Putamen (tissue), 1 donor: ENCODE data around the gene ANKMY1.
A peak's percentile ranks its signal among the peaks of the same experiment; 100 is the strongest.

Experiments used
- DNase-seq: peaks from one replicate; pipeline ENCODE4 v3.0.0-alpha.2; 2016; ENCODE audit warnings: low spot score

Gene ANKMY1

GRCh38 chr2:240557808-240558207, at the start of gene ANKMY1:
Gene ANKMY1, minus strand, starts transcription at chr2:240557988. Its CDS starts 653 bp downstream, at chr2:240557335.
- DNase-seq, result no peak

GRCh38 chr2:240605867-240606743, 48.3 kb upstream of the ANKMY1 start:
- DNase-seq, result no peak

DNA sequence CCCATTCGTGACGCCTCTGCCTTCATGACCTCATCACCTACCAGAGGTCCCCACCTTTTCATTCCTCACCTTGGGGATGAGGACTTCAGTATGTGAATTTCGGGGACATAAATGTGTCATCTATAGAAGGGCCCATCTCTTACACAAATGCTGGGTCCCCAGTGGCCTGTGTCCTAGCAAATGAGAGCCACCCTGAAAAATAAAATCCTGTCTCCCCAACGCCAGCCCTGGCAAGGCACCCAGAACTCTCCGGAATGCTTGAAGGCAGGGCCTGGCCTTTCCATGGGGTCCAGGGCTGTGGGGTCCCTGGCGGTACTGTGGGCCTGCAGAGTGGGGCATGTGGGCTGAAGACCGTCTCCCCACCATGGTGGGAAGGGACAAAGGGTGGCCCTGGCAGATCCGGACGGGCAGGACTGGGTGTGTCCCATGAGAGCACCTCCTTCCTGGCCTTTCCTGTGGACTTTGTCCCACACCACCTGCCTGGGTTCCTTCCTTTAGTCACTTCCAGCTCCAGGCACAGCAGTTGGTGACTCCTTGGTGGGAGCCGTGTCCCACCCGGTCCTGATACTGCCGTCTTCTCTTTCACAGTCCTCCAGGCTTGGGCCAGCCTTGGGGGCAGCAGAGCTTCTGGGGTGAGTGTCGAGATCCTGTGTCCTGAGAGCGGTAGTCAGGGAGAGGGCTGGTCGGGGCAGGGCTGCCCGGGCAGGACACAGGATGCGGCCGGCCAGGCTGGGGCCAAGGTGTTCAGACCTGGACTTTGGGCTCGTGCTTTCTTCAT, 47.3 kb upstream of the ANKMY1 start:
- no peak for DNase-seq

DNA sequence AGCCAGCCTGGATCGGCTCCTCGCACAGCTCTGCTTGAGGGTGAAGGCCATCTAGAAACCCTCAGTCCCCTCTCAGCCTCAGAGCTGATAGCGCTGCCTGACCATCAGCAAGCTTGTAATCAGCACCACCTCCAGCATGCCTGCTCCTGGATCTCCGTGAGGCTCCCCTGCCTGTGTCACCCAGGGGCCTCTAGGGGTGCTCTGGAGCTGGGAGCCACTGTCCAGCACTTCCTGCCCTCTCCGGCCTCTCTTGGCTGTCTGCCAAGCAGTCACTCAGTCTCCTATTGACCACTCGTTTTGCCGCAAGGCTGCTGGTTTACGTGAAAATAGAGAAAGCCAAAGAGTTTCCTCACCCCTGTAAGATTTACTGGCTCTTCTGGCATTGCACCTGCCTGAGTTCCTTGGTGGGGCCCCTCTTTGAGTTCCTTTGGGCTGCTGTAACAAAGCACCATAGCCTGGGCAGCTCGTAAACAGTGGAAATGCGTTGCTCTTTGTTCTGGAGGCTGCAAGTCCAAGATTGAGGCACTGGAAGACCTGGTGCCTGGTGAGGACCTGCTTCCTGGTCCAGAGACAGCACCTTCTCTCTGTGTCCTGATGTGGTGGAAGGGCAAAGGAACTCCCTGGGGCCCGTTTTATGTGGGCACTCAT, 46.6 kb upstream of the ANKMY1 start:
- peak; percentile 84 for DNase-seq

DNA sequence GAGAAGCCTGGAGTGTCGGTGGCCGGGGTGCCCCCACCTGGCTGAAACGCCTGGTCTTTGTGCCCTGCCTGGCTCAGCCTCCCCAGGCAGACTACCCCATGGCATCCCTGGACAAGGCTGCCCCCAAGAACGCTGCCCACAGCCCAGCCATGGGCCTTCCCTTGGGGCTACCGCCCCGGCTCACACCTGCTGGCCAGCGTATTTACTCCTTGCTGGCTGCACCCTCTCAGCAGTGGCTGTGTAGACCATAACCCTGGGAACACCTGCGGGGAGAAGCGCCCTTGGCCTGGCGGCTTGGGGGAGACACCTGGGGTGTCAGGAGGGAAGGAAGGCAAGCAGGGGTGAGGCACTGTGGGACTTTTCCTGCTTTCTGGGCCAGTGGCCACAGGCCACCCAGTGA, 46.1 kb upstream of the ANKMY1 start:
- DNase-seq, result no peak

GRCh38 chr2:240603081-240603835, 45.5 kb upstream of the ANKMY1 start:
- DNase-seq, result no peak

- no peak for DNase-seq
These were observed 44.7 kb upstream of the ANKMY1 start for GRCh38 chr2:240602266-240603050.

DNA sequence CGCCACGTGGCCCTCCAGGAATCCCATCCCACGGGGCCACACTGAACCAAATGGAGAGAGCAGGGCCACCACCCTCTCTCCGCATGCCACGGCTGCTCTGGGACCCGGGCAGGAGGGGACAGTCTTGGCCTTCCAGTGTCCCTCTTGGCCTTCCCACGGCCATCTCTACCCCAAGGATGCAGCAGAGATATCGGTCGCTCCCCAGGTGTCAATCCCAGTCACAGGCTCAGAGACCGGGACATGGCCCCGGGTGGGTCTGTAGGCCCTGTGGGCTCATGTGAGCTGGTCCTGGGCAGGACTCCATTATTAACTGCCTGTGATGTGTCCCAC, 44.0 kb upstream of the ANKMY1 start:
- no peak for DNase-seq

DNA sequence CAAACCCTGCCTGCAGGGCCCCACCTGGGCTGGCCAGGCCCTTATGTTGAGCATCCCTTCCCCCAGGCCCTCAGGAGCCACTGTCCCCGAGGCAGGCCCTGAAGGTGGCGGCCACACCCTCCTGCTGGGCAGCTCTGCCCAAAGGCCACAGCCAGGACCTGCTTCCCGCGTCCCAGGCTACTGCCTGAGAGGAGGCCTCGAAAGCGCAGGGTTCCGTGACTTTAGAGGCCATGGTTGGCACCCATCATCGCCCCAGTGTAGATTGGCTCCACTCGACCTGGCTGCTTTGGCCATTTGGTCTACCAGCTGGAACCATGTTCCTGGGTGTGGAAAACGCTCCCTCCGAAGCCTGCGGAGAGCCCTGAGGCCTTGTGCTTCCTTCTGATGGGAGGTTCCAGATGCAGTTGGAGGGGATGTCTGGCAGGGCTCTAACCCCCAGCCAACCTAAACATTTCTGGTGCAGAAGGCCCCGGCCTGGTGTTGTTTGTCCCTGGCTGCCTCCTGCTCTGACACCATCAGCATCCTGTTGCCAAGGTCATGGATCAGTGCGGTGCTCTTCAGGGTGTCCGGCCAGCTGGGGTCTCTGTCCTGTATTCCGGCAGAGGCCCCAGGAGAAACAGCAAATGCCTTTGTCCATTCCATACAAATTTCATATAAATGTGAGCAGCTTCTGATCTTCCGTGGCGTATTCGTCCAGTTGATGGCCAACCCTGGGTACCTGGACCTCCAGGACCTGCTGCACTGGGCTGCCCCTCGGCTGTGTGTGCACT, 43.5 kb upstream of the ANKMY1 start:
- no peak for DNase-seq

DNA sequence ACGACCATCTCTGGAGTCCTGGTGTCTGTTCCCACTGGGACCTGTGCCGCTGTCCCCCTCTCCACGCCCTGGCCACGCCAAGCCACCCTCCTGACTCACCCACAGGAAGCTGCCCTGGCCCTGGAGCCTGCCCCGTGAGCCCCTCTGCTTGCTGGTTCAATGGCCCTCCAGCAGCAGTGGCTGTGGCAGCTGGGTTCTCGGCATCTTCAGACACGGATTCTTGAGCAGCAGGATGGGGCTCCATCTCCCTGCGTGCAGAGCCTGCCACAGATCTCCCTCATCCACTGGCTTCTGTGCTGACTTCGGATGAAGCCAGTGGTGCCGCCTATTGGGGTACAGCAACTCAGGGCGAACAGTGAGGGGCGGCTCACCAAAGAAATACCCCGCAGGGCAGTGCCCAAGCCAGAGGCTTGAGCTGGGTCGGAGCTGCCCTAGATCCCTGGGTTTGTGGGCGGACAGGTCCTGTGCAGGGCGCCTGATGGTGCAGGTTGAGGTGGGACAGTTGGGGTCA, 42.7 kb upstream of the ANKMY1 start:
- DNase-seq, result no peak

DNA sequence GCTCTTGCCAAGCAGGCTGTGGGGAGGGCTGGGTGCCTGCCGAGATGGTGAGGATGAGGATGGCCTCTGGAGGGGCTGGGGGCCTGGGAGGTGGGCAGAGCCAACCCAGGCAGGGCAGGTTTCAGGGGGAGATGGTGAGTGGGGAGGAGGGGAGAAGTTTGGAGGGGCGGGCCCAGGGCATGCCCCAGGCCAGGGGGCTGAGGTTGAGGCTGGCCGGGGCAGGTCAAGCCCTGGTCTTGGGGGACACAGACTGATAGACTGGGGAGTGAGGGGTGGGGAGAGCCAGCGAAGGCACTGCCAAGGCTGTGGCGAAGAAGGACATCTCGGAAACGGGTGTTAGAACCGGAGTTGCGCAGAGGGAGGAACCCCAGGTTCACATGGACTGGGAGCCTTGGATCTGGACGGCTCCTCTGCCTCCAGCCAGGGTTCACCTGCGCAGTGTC, 41.4 kb upstream of the ANKMY1 start:
- DNase-seq, result no peak

GRCh38 chr2:240598311-240598911, 40.6 kb upstream of the ANKMY1 start:
- DNase-seq, result no peak

GRCh38 chr2:240597419-240598181, 39.8 kb upstream of the ANKMY1 start:
- no peak for DNase-seq

- DNase-seq, result no peak
These were observed 39.2 kb upstream of the ANKMY1 start for GRCh38 chr2:240597054-240597418.

GRCh38 chr2:240596491-240596931, 38.7 kb upstream of the ANKMY1 start:
- DNase-seq, result peak; percentile 57

DNA sequence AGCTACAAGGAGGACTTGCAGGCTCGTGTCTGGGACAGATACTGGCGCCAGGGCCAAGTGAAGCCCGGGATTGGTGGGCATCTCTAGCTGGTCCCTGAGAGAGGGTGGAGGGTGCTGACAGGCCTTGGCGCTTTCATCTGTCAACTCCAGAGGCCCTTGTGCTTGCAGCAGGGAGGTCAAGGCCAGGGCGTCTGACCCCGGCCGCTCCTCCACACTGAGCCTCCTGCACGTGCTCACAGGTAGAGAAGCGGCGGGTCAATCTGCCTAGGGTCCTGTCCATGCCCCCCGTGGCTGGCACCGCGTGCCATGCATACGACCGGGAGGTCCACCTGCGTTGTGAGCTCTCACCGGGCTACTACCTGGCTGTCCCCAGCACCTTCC, 38.3 kb upstream of the ANKMY1 start:
- DNase-seq, result no peak

DNA sequence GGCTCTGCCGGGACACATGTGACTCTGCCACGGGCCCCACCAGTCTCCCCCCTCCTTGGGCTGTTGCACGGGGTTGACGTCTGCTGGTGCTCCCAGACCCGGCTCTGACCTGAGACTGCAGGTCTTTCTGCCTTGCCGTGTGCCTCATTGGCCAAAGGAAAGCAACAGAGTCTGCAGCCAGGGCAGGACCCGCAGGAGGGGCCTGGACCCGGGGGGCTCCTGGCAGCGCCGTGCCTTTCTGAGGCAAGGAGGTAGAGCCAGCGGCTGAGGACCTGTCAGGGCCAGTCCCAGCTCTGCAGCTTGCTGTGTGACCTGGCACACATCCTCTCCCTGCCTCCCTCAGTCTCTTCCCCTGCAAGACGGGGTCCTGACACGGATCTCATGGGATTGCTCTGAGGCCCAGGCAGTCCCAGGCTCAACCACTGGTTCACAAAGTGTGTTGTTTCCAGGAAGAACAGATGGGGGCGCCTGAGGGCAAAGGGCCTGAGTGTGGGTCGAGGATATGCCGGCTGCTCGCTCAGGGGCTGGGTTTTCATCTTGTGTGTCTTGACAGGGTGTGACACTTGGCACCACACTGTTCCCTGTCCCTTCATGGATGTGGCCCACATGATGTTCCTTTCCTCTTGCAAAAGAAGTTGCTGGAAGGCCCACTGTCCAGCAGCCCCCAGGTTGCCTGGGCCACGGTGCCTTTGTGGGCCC, 37.7 kb upstream of the ANKMY1 start:
- no peak for DNase-seq
